Heart left ventricle (tissue), 13 donors: ENCODE measurements around the gene PRPS2.

ENCODE experiments used
- POLR2A ChIP-seq, 2 donors: fragments of 450-650 bp; IDR thresholded peaks; one replicate each; pipeline ENCODE4 v1.6.1; 2017; ENCODE audit warnings: antibody characterized with exemption in 2 of 2, mild to moderate bottlenecking in 2 of 2, moderate library complexity in 2 of 2
- TF ChIP-seq, protein P1 (sequence below), 12 donors: fragments of 200-600 bp; sonication (generic) in 4 of 12; IDR thresholded peaks; one replicate each; pipeline versions ENCODE4 v1.5.0 to v1.8.0; 2018 to 2022; ENCODE audit warnings: antibody characterized with exemption in 12 of 12, mild to moderate bottlenecking in 5 of 12
- donor health status: ischemic (EF 13 %, LVEDD 7.1; RV severe dilation, severe dysfunction).
- donor health status: DM: no; HTN: yes; CAD: no.
- donor health status: DM: no; HTN: no; CAD: no.
- donor health status: ischemic (EF 25% LVEDD 6.9; RV normal size, moderate dysfunction).
- donor health status: ischemic (EF 25% LVEDD 5.7; RV mildly dilated, moderate dysfunction).
- donor health status: ischemic (EF 35%, LVEDD 5.7; RV mildly dilated, moderate dysfunction).
- donor health status: nonischemic (EF 11% LVEDD 7.7; RV severe dilation, severe dysfunction).
- donor health status: DM: yes; HTN: yes; CAD: no.
- donor health status: PGD.
- donor health status: ischemic (EF 29% LVEDD 5.4; RV normal size, mild dysfunction).
- donor health status: nonischemic (EF 23%, LVEDD 6.1; RV moderate dilation, normal function).

DNA sequence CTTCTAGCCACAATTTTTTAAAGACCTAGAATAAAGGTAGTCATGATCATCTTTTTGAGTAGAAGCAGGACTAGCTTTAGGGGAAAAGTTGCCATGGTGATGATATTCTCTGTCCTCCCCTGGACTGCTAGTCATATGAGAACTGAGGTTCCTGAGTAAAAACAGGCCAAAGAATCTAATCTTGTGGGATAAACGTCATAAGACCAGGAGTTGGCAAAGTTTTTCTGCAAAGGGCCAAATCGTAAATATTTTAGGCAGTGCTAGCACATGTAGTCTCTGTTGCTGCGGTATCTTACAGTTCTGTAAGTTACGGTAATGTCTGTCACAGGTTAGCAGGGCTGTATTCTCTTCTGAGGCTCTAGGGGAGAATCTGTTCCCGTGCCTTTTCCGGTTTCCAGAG, 3.4 kb downstream of the PRPS2 start:
- TF ChIP-seq, protein P1, sequence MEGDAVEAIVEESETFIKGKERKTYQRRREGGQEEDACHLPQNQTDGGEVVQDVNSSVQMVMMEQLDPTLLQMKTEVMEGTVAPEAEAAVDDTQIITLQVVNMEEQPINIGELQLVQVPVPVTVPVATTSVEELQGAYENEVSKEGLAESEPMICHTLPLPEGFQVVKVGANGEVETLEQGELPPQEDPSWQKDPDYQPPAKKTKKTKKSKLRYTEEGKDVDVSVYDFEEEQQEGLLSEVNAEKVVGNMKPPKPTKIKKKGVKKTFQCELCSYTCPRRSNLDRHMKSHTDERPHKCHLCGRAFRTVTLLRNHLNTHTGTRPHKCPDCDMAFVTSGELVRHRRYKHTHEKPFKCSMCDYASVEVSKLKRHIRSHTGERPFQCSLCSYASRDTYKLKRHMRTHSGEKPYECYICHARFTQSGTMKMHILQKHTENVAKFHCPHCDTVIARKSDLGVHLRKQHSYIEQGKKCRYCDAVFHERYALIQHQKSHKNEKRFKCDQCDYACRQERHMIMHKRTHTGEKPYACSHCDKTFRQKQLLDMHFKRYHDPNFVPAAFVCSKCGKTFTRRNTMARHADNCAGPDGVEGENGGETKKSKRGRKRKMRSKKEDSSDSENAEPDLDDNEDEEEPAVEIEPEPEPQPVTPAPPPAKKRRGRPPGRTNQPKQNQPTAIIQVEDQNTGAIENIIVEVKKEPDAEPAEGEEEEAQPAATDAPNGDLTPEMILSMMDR (IDR thresholded peaks at IDR 0.05) = no peak
- no peak for TF ChIP-seq POLR2A (IDR thresholded peaks at IDR 0.05)
